Endothelial cell of umbilical vein (primary cell): ENCODE data around the gene SYNPO. TPM values are rescaled to one million over a fixed set of nuclear protein-coding genes. Genes with fewer than 3 reads are reported as not detected.

Experiments
- BruUV-seq: library from RNA; stranded (reverse); fragments of 400-500 nt; replicated peaks from 2 replicates; lab custom pipeline; 2021; lab: Mats Ljungman, UMichigan
- CTCF ChIA-PET: fragments of 300-600, 350-600 bp; sonication (Branson Sonifier 250); formaldehyde crosslinking; loops from one replicate; lab custom pipeline; 2021; ENCODE audit warnings: antibody characterized with exemption, inconsistent platforms; lab: Charles Lee
- POLR2A ChIA-PET: fragments of 300-600, 350-600 bp; sonication (Branson Sonifier 250); formaldehyde crosslinking; loops from one replicate; lab custom pipeline; 2021; ENCODE audit warnings: antibody characterized with exemption, inconsistent platforms; lab: Charles Lee
- DNase-seq: peaks from one replicate; pipeline ENCODE4 v3.0.0-alpha.2; 2011; ENCODE audit warnings: low read depth, low spot score
- FAIRE-seq: peaks from 2 replicates; lab custom pipeline; 2011; peaks lifted over from hg19 to GRCh38; lab: Jason Lieb, UNC
- H2AFZ ChIP-seq: 2 replicates; pipeline ENCODE4 v1.6.0; 2012; ENCODE audit warnings: low read depth, low read length, control low read depth, inconsistent platforms
- H3K27ac ChIP-seq: 2 replicates; pipeline ENCODE4 v1.5.1; 2011; ENCODE audit warnings: low read depth, mild to moderate bottlenecking, control low read depth, low read length, moderate library complexity; ENCODE audit not compliant: insufficient read depth
- H3K27me3 ChIP-seq, 2 experiments: 2 replicates each; pipeline versions ENCODE4 v1.6.0 to v1.6.1; 2011; ENCODE audit warnings: low read length in 2 of 2, mixed read lengths in 1 of 2; ENCODE audit not compliant: control insufficient read depth in 2 of 2, insufficient read depth in 2 of 2
- H3K36me3 ChIP-seq, 2 experiments: 2 replicates in 1 of 2; 3 replicates in 1 of 2; pipeline ENCODE4 v1.5.1; 2011; ENCODE audit warnings: low read length in 2 of 2, mild to moderate bottlenecking in 1 of 2, moderate library complexity in 1 of 2; ENCODE audit not compliant: control insufficient read depth in 2 of 2, insufficient read depth in 2 of 2; ENCODE audit errors: extremely low read depth in 1 of 2
- H3K4me1 ChIP-seq: 3 replicates; pipeline ENCODE4 v1.5.1; 2011; ENCODE audit warnings: mild to moderate bottlenecking, low read length; ENCODE audit not compliant: control insufficient read depth, insufficient read depth; ENCODE audit errors: extremely low read depth
- H3K4me2 ChIP-seq: 2 replicates; pipeline ENCODE4 v1.6.1; 2011; ENCODE audit warnings: low read length, control low read depth, mixed read lengths; ENCODE audit not compliant: insufficient read depth
- H3K4me3 ChIP-seq, 3 experiments: fragments of 200-600 bp in 1 of 3; sonication (generic), shearing (Covaris generic) in 1 of 3; replicated peaks in 1 of 3; 2 replicates each; pipeline ENCODE4 v1.5.1; 2011 to 2016; ENCODE audit warnings: control low read depth in 3 of 3, low read length in 3 of 3, mild to moderate bottlenecking in 2 of 3, inconsistent platforms in 1 of 3, low read depth in 1 of 3, moderate library complexity in 1 of 3; ENCODE audit not compliant: insufficient read depth in 1 of 3
- H3K79me2 ChIP-seq: 2 replicates; pipeline ENCODE4 v1.6.0; 2012; ENCODE audit warnings: low read length, inconsistent platforms; ENCODE audit not compliant: control insufficient read depth, insufficient read depth
- H3K9ac ChIP-seq: replicated peaks from 2 replicates; pipeline ENCODE3; 2011; ENCODE audit warnings: low read length, control low read depth; ENCODE audit not compliant: insufficient read depth; ENCODE audit errors: extremely low read depth
- H3K9me1 ChIP-seq: replicated peaks from 3 replicates; pipeline ENCODE4 v1.6.0; 2011; ENCODE audit warnings: mild to moderate bottlenecking, low read length; ENCODE audit not compliant: control insufficient read depth, insufficient read depth; ENCODE audit errors: extremely low read depth
- H3K9me3 ChIP-seq: replicated peaks from 2 replicates; pipeline ENCODE4 v1.5.1; 2012; ENCODE audit warnings: low read length, inconsistent platforms; ENCODE audit not compliant: control insufficient read depth, insufficient read depth
- H4K20me1 ChIP-seq: replicated peaks from 2 replicates; pipeline ENCODE3; 2011; ENCODE audit warnings: mild to moderate bottlenecking, low read length; ENCODE audit not compliant: control insufficient read depth, insufficient read depth; ENCODE audit errors: extremely low read depth
- EZH2 ChIP-seq: IDR thresholded peaks from 2 replicates; pipeline ENCODE4 v1.6.1; 2012; ENCODE audit warnings: borderline replicate concordance, low read depth, mild to moderate bottlenecking, moderate library complexity, low read length, inconsistent platforms; ENCODE audit not compliant: severe bottlenecking
- FOS ChIP-seq: IDR thresholded peaks from 2 replicates; pipeline ENCODE4 v1.6.1; 2011; ENCODE audit warnings: mild to moderate bottlenecking, low read length, moderate library complexity, borderline replicate concordance; ENCODE audit not compliant: insufficient read depth
- GATA2 ChIP-seq: IDR thresholded peaks from 2 replicates; pipeline ENCODE4 v1.7.0; 2011; ENCODE audit warnings: low read depth, mild to moderate bottlenecking, moderate library complexity, mixed read lengths, low read length; ENCODE audit not compliant: insufficient read length, insufficient read depth
- JUN ChIP-seq: IDR thresholded peaks from 2 replicates; pipeline ENCODE4 v1.6.1; 2011; ENCODE audit warnings: borderline replicate concordance, low read depth; ENCODE audit not compliant: insufficient read length, insufficient read depth
- MAX ChIP-seq: IDR thresholded peaks from 2 replicates; pipeline ENCODE4 v1.6.1; 2011; ENCODE audit not compliant: insufficient read depth, insufficient read length
- MYC ChIP-seq: IDR thresholded peaks from one replicate; pipeline ENCODE4 v1.6.1; 2011; ENCODE audit warnings: mild to moderate bottlenecking, low read depth, low read length
- POLR2A ChIP-seq: IDR thresholded peaks from 2 replicates; pipeline ENCODE4 v1.6.1; 2012; ENCODE audit warnings: low read depth, mild to moderate bottlenecking, control low read depth, low read length
- POLR2AphosphoS5 ChIP-seq: IDR thresholded peaks from 2 replicates; pipeline ENCODE4 v1.6.1; 2012; ENCODE audit warnings: low read depth, mild to moderate bottlenecking, control low read depth, low read length, moderate library complexity; ENCODE audit not compliant: insufficient read depth
- dilution Hi-C: fragments of 300-500 bp; cut with MboI; formaldehyde crosslinking; loops from one replicate; pipeline ENCODE4 v1.15.0; 2019; ENCODE audit warnings: low sequenced_read_pairs; ENCODE audit not compliant: extremely low pct_ligation_motif_present
- intact Hi-C: fragments of 100-400 bp; cut with micrococcal nuclease; formaldehyde crosslinking; loops from one replicate; pipeline ENCODE4 v1.10.0; 2022
- polyA plus RNA-seq, 4 experiments: library from polyadenylated mRNA; depleted of rRNA in 3 of 4; stranded (reverse) in 3 of 4; unstranded in 1 of 4; fragments of >200 nt; gene quantifications; 2 replicates each; pipeline versions ENCODE4 v1.2.1 to v1.2.3, GENCODE V29; 2011 to 2012; ENCODE audit warnings: missing spikeins in 1 of 4
- total RNA-seq: library from RNA; stranded (reverse); gene quantifications from 2 replicates; pipeline ENCODE4 v1.2.3, GENCODE V29; 2021
- TF ChIP-seq, protein P1 (sequence below), 2 donors: IDR thresholded peaks; 1 replicate in 1 of 2; 2 replicates in 1 of 2; pipeline ENCODE4 v1.5.1; 2011; ENCODE audit warnings: low read length in 2 of 2, mild to moderate bottlenecking in 2 of 2, moderate library complexity in 2 of 2, control low read depth in 1 of 2, inconsistent platforms in 1 of 2, low read depth in 1 of 2; ENCODE audit not compliant: insufficient read depth in 1 of 2; ENCODE audit errors: extremely low read depth in 1 of 2

Gene SYNPO
- total and polyA plus RNA-seq, 2 donors (not counting 3 experiments of a cell fraction or from before 2014, with no cell fraction given) = 68.4 to 121 TPM

GRCh38 chr5:150670948-150671310 lies 30.5 kb downstream of the SYNPO start:
- no peaks in the 10 kb centered on the region for H3K79me2 ChIP-seq
- no peaks in the 10 kb centered on the region for H3K9me3 ChIP-seq
- H2AFZ ChIP-seq = no peak overlapping the region
- H4K20me1 ChIP-seq = no peaks in the 10 kb centered on the region
- TF ChIP-seq POLR2A = no peak
- TF ChIP-seq FOS = no peak
- no peak for TF ChIP-seq JUN
- no peak for TF ChIP-seq EZH2
- TF ChIP-seq GATA2 = no peak
- no peak for TF ChIP-seq POLR2AphosphoS5
- TF ChIP-seq, protein P1, sequence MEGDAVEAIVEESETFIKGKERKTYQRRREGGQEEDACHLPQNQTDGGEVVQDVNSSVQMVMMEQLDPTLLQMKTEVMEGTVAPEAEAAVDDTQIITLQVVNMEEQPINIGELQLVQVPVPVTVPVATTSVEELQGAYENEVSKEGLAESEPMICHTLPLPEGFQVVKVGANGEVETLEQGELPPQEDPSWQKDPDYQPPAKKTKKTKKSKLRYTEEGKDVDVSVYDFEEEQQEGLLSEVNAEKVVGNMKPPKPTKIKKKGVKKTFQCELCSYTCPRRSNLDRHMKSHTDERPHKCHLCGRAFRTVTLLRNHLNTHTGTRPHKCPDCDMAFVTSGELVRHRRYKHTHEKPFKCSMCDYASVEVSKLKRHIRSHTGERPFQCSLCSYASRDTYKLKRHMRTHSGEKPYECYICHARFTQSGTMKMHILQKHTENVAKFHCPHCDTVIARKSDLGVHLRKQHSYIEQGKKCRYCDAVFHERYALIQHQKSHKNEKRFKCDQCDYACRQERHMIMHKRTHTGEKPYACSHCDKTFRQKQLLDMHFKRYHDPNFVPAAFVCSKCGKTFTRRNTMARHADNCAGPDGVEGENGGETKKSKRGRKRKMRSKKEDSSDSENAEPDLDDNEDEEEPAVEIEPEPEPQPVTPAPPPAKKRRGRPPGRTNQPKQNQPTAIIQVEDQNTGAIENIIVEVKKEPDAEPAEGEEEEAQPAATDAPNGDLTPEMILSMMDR (IDR thresholded peaks at IDR 0.05; ENCODE audit: extremely low read depth in 1 of 2, insufficient read depth in 1 of 2, low read depth in 1 of 2, low read length in 2 of 2) = no peak
- TF ChIP-seq MYC = no peak
- no peak for TF ChIP-seq MAX
- H3K9ac ChIP-seq = no peak overlapping the region
- CTCF ChIA-PET = no interaction called here
- DNase-seq = no peak
- POLR2A ChIA-PET = interaction anchor here (0.5 kb wide), 1 partner anchor 8 kb away, joined by 3 read pairs; no protein-coding TSS in a partner anchor
- peaks cover 12% of the 10 kb centered on the region in 2 experiments for H3K27me3 ChIP-seq
- no TSS peak for BruUV-seq
- H3K36me3 ChIP-seq = no peaks in the 10 kb centered on the region
- H3K4me3 ChIP-seq = no peak overlapping the region
- H3K27ac ChIP-seq = no peak overlapping the region
- intact Hi-C loops (no loop called here), dilution Hi-C loops (no loop called here)
- peaks cover 13% of the 10 kb centered on the region for H3K4me1 ChIP-seq
- no peak for FAIRE-seq
- H3K4me2 ChIP-seq = no peak overlapping the region
- no peaks in the 10 kb centered on the region for H3K9me1 ChIP-seq
